IMR-90 (cell line): ENCODE data around the gene RDH13. TPM values are rescaled to one million over a fixed set of nuclear protein-coding genes. Genes with fewer than 3 reads are reported as not detected.
A peak's percentile ranks its signal among the peaks of the same experiment; 100 is the strongest.

ENCODE experiments used
- ATAC-seq: fragments of 200-7000 bp; cut with Tn5 transposase; 2 replicates; pipeline ENCODE4 v1.9.1; 2020; ENCODE audit warnings: low read depth, mild to moderate bottlenecking, moderate library complexity
- BruUV-seq: library from RNA; stranded (reverse); fragments of 400-500 nt; replicated peaks from 2 replicates; lab custom pipeline; 2021; lab: Mats Ljungman, UMichigan
- CTCF ChIA-PET: fragments of 300-600 bp; formaldehyde crosslinking; extraction: SDS; loops from one replicate; lab custom pipeline; 2021; ENCODE audit warnings: antibody characterized with exemption; lab: Yijun Ruan, JAX
- POLR2A ChIA-PET: fragments of 300-600 bp; sonication (Branson Sonifier 250); formaldehyde crosslinking; loops from one replicate; lab custom pipeline; 2022; ENCODE audit warnings: antibody characterized with exemption; ENCODE audit not compliant: unreplicated experiment; lab: Charles Lee
- DNase-seq: peaks from one replicate; pipeline ENCODE4 v3.0.0; 2013
- H2AFZ ChIP-seq: replicated peaks from 2 replicates; pipeline ENCODE3; 2013; ENCODE audit warnings: low read length, mild to moderate bottlenecking; ENCODE audit not compliant: poor library complexity
- H2AK5ac ChIP-seq: 2 replicates; pipeline ENCODE4 v1.6.1; 2013; ENCODE audit warnings: low read depth, low read length, inconsistent platforms
- H2AK9ac ChIP-seq: replicated peaks from 2 replicates; pipeline ENCODE3; 2013; ENCODE audit warnings: mild to moderate bottlenecking, low read depth, low read length, moderate library complexity; ENCODE audit not compliant: poor library complexity
- H2BK120ac ChIP-seq: 2 replicates; pipeline ENCODE4 v1.6.1; 2013; ENCODE audit warnings: low read depth, low read length, inconsistent platforms
- H2BK15ac ChIP-seq: 3 replicates; pipeline ENCODE4 v1.6.1; 2013; ENCODE audit warnings: low read depth, low read length, inconsistent platforms
- H2BK20ac ChIP-seq: 2 replicates; pipeline ENCODE4 v1.6.1; 2013; ENCODE audit warnings: low read depth, mild to moderate bottlenecking, inconsistent platforms, low read length, moderate library complexity
- H2BK5ac ChIP-seq: 2 replicates; pipeline ENCODE4 v1.6.1; 2013; ENCODE audit warnings: mild to moderate bottlenecking, low read depth, low read length, inconsistent platforms; ENCODE audit not compliant: poor library complexity, severe bottlenecking
- H3K14ac ChIP-seq: replicated peaks from 2 replicates; pipeline ENCODE4 v1.6.1; 2013; ENCODE audit warnings: low read depth, low read length, inconsistent platforms
- H3K18ac ChIP-seq: 2 replicates; pipeline ENCODE4 v1.6.1; 2013; ENCODE audit warnings: low read depth, low read length, control low read depth
- H3K23ac ChIP-seq: 2 replicates; pipeline ENCODE4 v1.6.1; 2013; ENCODE audit warnings: low read depth, low read length, inconsistent platforms
- H3K27ac ChIP-seq: 2 replicates; pipeline ENCODE4 v1.5.1; 2013; ENCODE audit warnings: mild to moderate bottlenecking, control low read depth, low read length; ENCODE audit not compliant: insufficient read depth
- H3K27me3 ChIP-seq: 2 replicates; pipeline ENCODE4 v1.6.1; 2013; ENCODE audit warnings: low read length; ENCODE audit not compliant: control insufficient read depth, insufficient read depth
- H3K36me3 ChIP-seq: 2 replicates; pipeline ENCODE4 v1.6.1; 2013; ENCODE audit warnings: low read length, mixed read lengths; ENCODE audit not compliant: control insufficient read depth, insufficient read depth
- H3K4ac ChIP-seq: 2 replicates; pipeline ENCODE4 v1.6.1; 2013; ENCODE audit warnings: low read depth, low read length, inconsistent platforms
- H3K4me1 ChIP-seq: 2 replicates; pipeline ENCODE4 v1.6.1; 2013; ENCODE audit warnings: low read length, mixed read lengths; ENCODE audit not compliant: control insufficient read depth, insufficient read depth
- H3K4me2 ChIP-seq: 2 replicates; pipeline ENCODE4 v1.6.1; 2013; ENCODE audit warnings: low read depth, mild to moderate bottlenecking, control low read depth, low read length, moderate library complexity
- H3K4me3 ChIP-seq: 2 replicates; pipeline ENCODE4 v1.5.1; 2013; ENCODE audit warnings: low read depth, mild to moderate bottlenecking, control low read depth, low read length, moderate library complexity; ENCODE audit not compliant: insufficient read depth
- H3K56ac ChIP-seq: 2 replicates; pipeline ENCODE4 v1.6.1; 2013; ENCODE audit warnings: low read length, inconsistent platforms; ENCODE audit not compliant: insufficient read depth; ENCODE audit errors: extremely low read depth
- H3K79me1 ChIP-seq, 2 experiments: 2 replicates each; pipeline ENCODE4 v1.6.1; 2013; ENCODE audit warnings: low read length in 2 of 2, inconsistent platforms in 1 of 2, low read depth in 1 of 2
- H3K9ac ChIP-seq: 2 replicates; pipeline ENCODE4 v1.6.1; 2013; ENCODE audit warnings: low read depth, low read length, control low read depth
- H3K9me1 ChIP-seq: 2 replicates; pipeline ENCODE4 v1.6.1; 2013; ENCODE audit warnings: low read length, inconsistent platforms; ENCODE audit not compliant: insufficient read depth
- H3K9me3 ChIP-seq: 2 replicates; pipeline ENCODE4 v1.6.1; 2013; ENCODE audit warnings: low read length; ENCODE audit not compliant: control insufficient read depth, insufficient read depth
- H4K20me1 ChIP-seq: 2 replicates; pipeline ENCODE4 v1.6.1; 2013; ENCODE audit warnings: low read length, inconsistent platforms; ENCODE audit not compliant: insufficient read depth
- H4K5ac ChIP-seq: 2 replicates; pipeline ENCODE4 v1.6.1; 2013; ENCODE audit warnings: mild to moderate bottlenecking, low read depth, low read length, control low read depth
- H4K8ac ChIP-seq, 2 experiments: 2 replicates each; pipeline ENCODE4 v1.6.1; 2013; ENCODE audit warnings: low read depth in 2 of 2, low read length in 2 of 2, control low read depth in 1 of 2, inconsistent platforms in 1 of 2
- H4K91ac ChIP-seq: 2 replicates; pipeline ENCODE4 v1.6.1; 2013; ENCODE audit warnings: low read depth, low read length, inconsistent platforms; ENCODE audit not compliant: insufficient read depth
- BHLHE40 ChIP-seq: fragments of 150-350 bp; IDR thresholded peaks from 2 replicates; pipeline ENCODE4 v1.6.1; 2016; ENCODE audit warnings: mild to moderate bottlenecking, low read depth, low read length
- CEBPB ChIP-seq: IDR thresholded peaks from 2 replicates; pipeline ENCODE4 v1.6.1; 2012; ENCODE audit warnings: low read depth, low read length, improper control_type of control experiment
- CHD1 ChIP-seq: IDR thresholded peaks from 2 replicates; pipeline ENCODE4 v1.6.1; 2012; ENCODE audit warnings: low read depth, low read length, improper control_type of control experiment
- FOS ChIP-seq: fragments of 150-350 bp; IDR thresholded peaks from 2 replicates; pipeline ENCODE4 v1.6.1; 2016; ENCODE audit warnings: low read depth, low read length
- MAFK ChIP-seq: IDR thresholded peaks from 2 replicates; pipeline ENCODE4 v1.6.1; 2012; ENCODE audit warnings: low read depth, low read length, improper control_type of control experiment
- MAZ ChIP-seq: IDR thresholded peaks from 2 replicates; pipeline ENCODE4 v1.6.1; 2012; ENCODE audit warnings: low read depth, mild to moderate bottlenecking, low read length, improper control_type of control experiment, moderate library complexity, borderline replicate concordance
- MXI1 ChIP-seq: IDR thresholded peaks from 2 replicates; pipeline ENCODE4 v1.6.1; 2012; ENCODE audit warnings: low read depth, mild to moderate bottlenecking, low read length, moderate library complexity, borderline replicate concordance
- NFE2L2 ChIP-seq: fragments of 150-350 bp; IDR thresholded peaks from 2 replicates; pipeline ENCODE4 v1.6.1; 2016; ENCODE audit warnings: low read depth, mild to moderate bottlenecking, low read length
- POLR2A ChIP-seq: IDR thresholded peaks from 2 replicates; pipeline ENCODE4 v1.6.1; 2012; ENCODE audit warnings: mild to moderate bottlenecking, low read depth, low read length
- RAD21 ChIP-seq: IDR thresholded peaks from 2 replicates; pipeline ENCODE4 v1.6.1; 2012; ENCODE audit warnings: low read length, improper control_type of control experiment
- RCOR1 ChIP-seq: IDR thresholded peaks from 2 replicates; pipeline ENCODE4 v1.6.1; 2012; ENCODE audit warnings: mild to moderate bottlenecking, low read length, improper control_type of control experiment; ENCODE audit not compliant: insufficient replicate concordance
- RFX5 ChIP-seq: IDR thresholded peaks from 2 replicates; pipeline ENCODE4 v1.8.0; 2012; ENCODE audit warnings: low read depth, mild to moderate bottlenecking, low read length, moderate library complexity
- SMC3 ChIP-seq: fragments of 150-350 bp; IDR thresholded peaks from 2 replicates; pipeline ENCODE4 v1.6.1; 2016; ENCODE audit warnings: low read depth, mild to moderate bottlenecking, antibody characterized with exemption, low read length, moderate library complexity
- WGBS, 2 experiments: methylation state at CpG; one replicate each; pipeline versions ENCODE4 v1.1.5 to v1.1.7; 2013; ENCODE audit warnings: missing lambda C conversion rate in 2 of 2; ENCODE audit not compliant: insufficient read length in 1 of 2; ENCODE audit errors: extremely low coverage in 2 of 2; 5-methylcytosine and 5-hydroxymethylcytosine counted together
- dilution Hi-C: fragments of 300-500 bp; cut with HindIII; formaldehyde crosslinking; loops from one replicate; pipeline ENCODE4 v1.14.3; 2018; ENCODE audit warnings: low sequenced_read_pairs; ENCODE audit not compliant: unreplicated experiment
- in situ Hi-C: fragments of 300-500 bp; cut with MboI; formaldehyde crosslinking; loops from 3 replicates; pipeline ENCODE4 v1.14.3; 2019; ENCODE audit warnings: low sequenced_read_pairs, inconsistent platforms, mixed read lengths
- intact Hi-C: fragments of 100-400 bp; cut with micrococcal nuclease; formaldehyde crosslinking; loops from 2 replicates; pipeline ENCODE4 v1.10.0; 2022
- polyA plus RNA-seq, 3 experiments: library from polyadenylated mRNA; depleted of rRNA; stranded (reverse); fragments of >200 nt; gene quantifications; 2 replicates each; pipeline ENCODE4 v1.2.3, GENCODE V29; 2012; ENCODE audit warnings: low replicate concordance in 1 of 3
- total RNA-seq: library from RNA; depleted of rRNA; stranded (reverse); fragments of >200 nt; gene quantifications from 2 replicates; pipeline ENCODE4 v1.2.3, GENCODE V29; 2012
- TF ChIP-seq, protein P1 (sequence below): fragments of 150-350 bp; IDR thresholded peaks from 2 replicates; pipeline ENCODE4 v1.6.1; 2017; ENCODE audit warnings: mild to moderate bottlenecking, antibody characterized with exemption, low read length, low read depth
- TF ChIP-seq, protein P2 (sequence below): conservative IDR thresholded peaks from 2 replicates; pipeline ENCODE4 v1.5.1; 2012; ENCODE audit warnings: mild to moderate bottlenecking, low read depth, low read length, improper control_type of control experiment

The RDH13 gene
- total and polyA plus RNA-seq, 2 of the 4 experiments (the other 2 are of a cell fraction), result 7.5 to 7.8 TPM

DNA sequence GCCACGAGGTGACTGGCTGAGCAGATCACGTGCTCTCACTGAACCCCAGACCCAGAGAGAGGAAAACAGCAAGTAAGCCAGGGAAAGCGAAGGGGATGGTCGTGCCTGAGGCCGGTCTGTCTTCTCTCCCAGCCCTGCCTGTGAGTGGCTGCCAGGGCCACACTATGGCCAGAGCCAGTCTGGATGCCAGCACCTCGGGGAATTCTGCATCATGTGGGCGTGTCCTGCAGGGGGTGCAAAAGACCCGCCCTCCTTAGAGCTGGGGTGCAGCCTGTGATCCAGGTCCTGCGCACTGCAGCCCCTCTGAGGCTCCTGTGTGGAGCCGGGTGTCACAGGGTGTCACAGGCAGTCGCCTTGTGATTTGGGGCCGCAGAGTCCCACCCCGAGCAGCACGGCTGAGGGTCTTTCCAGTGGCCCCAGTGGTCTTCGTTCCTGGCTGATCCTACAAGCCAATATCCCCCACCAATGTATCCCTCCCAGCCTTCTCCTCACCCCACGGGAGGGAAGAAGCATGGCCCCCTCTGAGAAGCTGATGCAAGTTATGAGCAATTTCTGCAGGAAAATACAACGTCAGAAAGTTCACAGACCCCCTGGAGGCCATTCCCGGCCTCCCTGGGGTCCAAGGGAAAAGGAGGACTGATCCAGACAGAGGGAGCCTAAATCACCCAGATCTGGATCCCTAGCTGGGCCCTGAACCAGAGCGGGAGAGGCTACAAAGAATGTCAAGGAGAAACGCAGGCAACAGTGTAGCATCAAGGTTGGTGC is 46.8 kb upstream of the RDH13 start:
- 90% methylated on average over 7 of the region's 20 CpGs; no CpG with 5 or more reads in 1 of the 2 experiments for WGBS, 2 experiments
- Histone ChIP-seq H3K9me3 (no peaks in the 10 kb centered on the region), H3K36me3 (peaks cover 34% of the 10 kb centered on the region), H2BK5ac (no peak overlapping the region), H3K4me2 (no peak overlapping the region), H3K14ac (no peak overlapping the region), H3K4me1 (peaks cover 8% of the 10 kb centered on the region; the same call in 1 of the 2 replicates), H3K23ac (no peak overlapping the region), H2AFZ (no peak overlapping the region), H4K8ac (no peak overlapping the region), H4K91ac (no peak overlapping the region), H3K27ac (no peak overlapping the region), H2BK15ac (no peak overlapping the region), H3K56ac (no peak overlapping the region), H2BK120ac (no peak overlapping the region), H3K4ac (no peak overlapping the region), H2AK9ac (peak overlapping the region; percentile 82), H3K4me3 (no peak overlapping the region), H3K9ac (no peak overlapping the region), H3K79me1 (peaks cover 28 to 75% of the 10 kb centered on the region in 2 experiments), H4K20me1 (peaks cover 70% of the 10 kb centered on the region), H3K9me1 (peaks cover 10% of the 10 kb centered on the region), H3K27me3 (no peaks in the 10 kb centered on the region), H2BK20ac (no peak overlapping the region), H4K5ac (no peak overlapping the region), H3K18ac (no peak overlapping the region), H2AK5ac (no peak overlapping the region)
- intact Hi-C loops, result no loop called here
- TF ChIP-seq RAD21 (no peak), NFE2L2 (no peak), FOS (no peak), CHD1 (no peak), MAFK (no peak), RFX5 (no peak), SMC3 (no peak), RCOR1 (no peak), BHLHE40 (no peak), POLR2A (no peak), MAZ (no peak), CEBPB (no peak), MXI1 (no peak)
- TF ChIP-seq, protein P1, sequence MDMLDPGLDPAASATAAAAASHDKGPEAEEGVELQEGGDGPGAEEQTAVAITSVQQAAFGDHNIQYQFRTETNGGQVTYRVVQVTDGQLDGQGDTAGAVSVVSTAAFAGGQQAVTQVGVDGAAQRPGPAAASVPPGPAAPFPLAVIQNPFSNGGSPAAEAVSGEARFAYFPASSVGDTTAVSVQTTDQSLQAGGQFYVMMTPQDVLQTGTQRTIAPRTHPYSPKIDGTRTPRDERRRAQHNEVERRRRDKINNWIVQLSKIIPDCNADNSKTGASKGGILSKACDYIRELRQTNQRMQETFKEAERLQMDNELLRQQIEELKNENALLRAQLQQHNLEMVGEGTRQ, result no peak
- TF ChIP-seq, protein P2, sequence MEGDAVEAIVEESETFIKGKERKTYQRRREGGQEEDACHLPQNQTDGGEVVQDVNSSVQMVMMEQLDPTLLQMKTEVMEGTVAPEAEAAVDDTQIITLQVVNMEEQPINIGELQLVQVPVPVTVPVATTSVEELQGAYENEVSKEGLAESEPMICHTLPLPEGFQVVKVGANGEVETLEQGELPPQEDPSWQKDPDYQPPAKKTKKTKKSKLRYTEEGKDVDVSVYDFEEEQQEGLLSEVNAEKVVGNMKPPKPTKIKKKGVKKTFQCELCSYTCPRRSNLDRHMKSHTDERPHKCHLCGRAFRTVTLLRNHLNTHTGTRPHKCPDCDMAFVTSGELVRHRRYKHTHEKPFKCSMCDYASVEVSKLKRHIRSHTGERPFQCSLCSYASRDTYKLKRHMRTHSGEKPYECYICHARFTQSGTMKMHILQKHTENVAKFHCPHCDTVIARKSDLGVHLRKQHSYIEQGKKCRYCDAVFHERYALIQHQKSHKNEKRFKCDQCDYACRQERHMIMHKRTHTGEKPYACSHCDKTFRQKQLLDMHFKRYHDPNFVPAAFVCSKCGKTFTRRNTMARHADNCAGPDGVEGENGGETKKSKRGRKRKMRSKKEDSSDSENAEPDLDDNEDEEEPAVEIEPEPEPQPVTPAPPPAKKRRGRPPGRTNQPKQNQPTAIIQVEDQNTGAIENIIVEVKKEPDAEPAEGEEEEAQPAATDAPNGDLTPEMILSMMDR, result no peak
- ChIA-PET POLR2A (no interaction called here), CTCF (no interaction called here)
- ATAC-seq (no peak), DNase-seq (no peak)
- dilution Hi-C loops, result no loop called here
- BruUV-seq, result no TSS peak
- in situ Hi-C loops, result loop anchor here (25.0 kb wide), 1 partner anchor 528 kb away; the partner anchor contains the start of genes CCDC106, ZNF580 and ZNF581
